Stomach (tissue), 4 donors: ENCODE results near the gene GIMD1.

Source experiments
- CTCF ChIP-seq, 7 experiments: fragments of 450-650 bp in 4 of 7; fragments of 200-600 bp in 3 of 7; sonication (generic) in 3 of 7; IDR thresholded peaks; one replicate each; pipeline ENCODE4 v1.5.1; 2016 to 2019; ENCODE audit warnings: antibody characterized with exemption in 7 of 7, control low read depth in 2 of 7, mild to moderate bottlenecking in 1 of 7
- POLR2AphosphoS5 ChIP-seq, 3 donors: sonication (generic); formaldehyde crosslinking; IDR thresholded peaks; one replicate each; pipeline ENCODE4 v1.6.1; 2016; ENCODE audit warnings: antibody characterized with exemption in 3 of 3

GRCh38 chr4:106347167-106347566 lies 21.4 kb downstream of the GIMD1 start:
- TF ChIP-seq POLR2AphosphoS5 (IDR thresholded peaks at IDR 0.05) (no peak), CTCF (IDR thresholded peaks at IDR 0.05) (no peak)
